B cell (primary cell): ENCODE data around the gene LSP1. TPM values are rescaled to one million over a fixed set of nuclear protein-coding genes. Genes with fewer than 3 reads are reported as not detected.

Experiments used
- ATAC-seq: fragments of 200-7000 bp; cut with Tn5 transposase; one replicate; pipeline ENCODE4 v1.10.0; 2021; ENCODE audit warnings: low read depth, mild to moderate bottlenecking, moderate number of reproducible peaks, moderate library complexity
- CTCF ChIA-PET: fragments of 350-600 bp; sonication (Branson Sonifier 250); formaldehyde crosslinking; loops from one replicate; lab custom pipeline; 2021; ENCODE audit warnings: antibody characterized with exemption, inconsistent platforms; lab: Charles Lee
- POLR2A ChIA-PET: fragments of 350-600 bp; sonication (Branson Sonifier 250); formaldehyde crosslinking; loops from one replicate; lab custom pipeline; 2021; ENCODE audit warnings: antibody characterized with exemption; lab: Charles Lee
- DNase-seq: peaks from one replicate; pipeline ENCODE4 v3.0.0; 2013
- H2AFZ ChIP-seq: 2 replicates; pipeline ENCODE4 v1.6.1; 2012; ENCODE audit warnings: mild to moderate bottlenecking, low read depth, low read length; ENCODE audit not compliant: insufficient read depth, poor library complexity, severe bottlenecking
- H3K27ac ChIP-seq, 2 donors: 1 replicate in 1 of 2; 2 replicates in 1 of 2; pipeline ENCODE4 v1.5.1; 2012 to 2013; ENCODE audit warnings: low read length in 2 of 2, mild to moderate bottlenecking in 2 of 2, moderate library complexity in 1 of 2
- H3K27me3 ChIP-seq, 4 experiments: fragments of 200-600 bp in 1 of 4; sonication (generic) in 1 of 4; replicated peaks in 1 of 4; 1 replicate in 2 of 4; 2 replicates in 2 of 4; pipeline versions ENCODE4 v1.6.1 to v1.7.0; 2013 to 2016; ENCODE audit warnings: low read length in 3 of 4, mild to moderate bottlenecking in 2 of 4, mixed read lengths in 1 of 4, moderate library complexity in 1 of 4; ENCODE audit not compliant: insufficient read depth in 4 of 4, control insufficient read depth in 3 of 4; ENCODE audit errors: control extremely low read depth in 1 of 4
- H3K36me3 ChIP-seq, 2 experiments: replicated peaks in 1 of 2; 1 replicate in 1 of 2; 2 replicates in 1 of 2; pipeline versions ENCODE4 v1.6.1 to v1.7.1; 2013; ENCODE audit warnings: low read length in 1 of 2; ENCODE audit not compliant: insufficient read depth in 2 of 2, control insufficient read depth in 1 of 2; ENCODE audit errors: control extremely low read depth in 1 of 2, extremely low read depth in 1 of 2
- H3K4me1 ChIP-seq, 2 donors: fragments of 200-600 bp in 1 of 2; sonication (generic) in 1 of 2; 1 replicate in 1 of 2; 2 replicates in 1 of 2; pipeline versions ENCODE4 v1.5.1 to v1.6.1; 2013 to 2017; ENCODE audit warnings: low read length in 2 of 2; ENCODE audit not compliant: control insufficient read depth in 2 of 2, insufficient read depth in 2 of 2
- H3K4me2 ChIP-seq: replicated peaks from 2 replicates; pipeline ENCODE3; 2012; ENCODE audit warnings: mild to moderate bottlenecking, low read depth, low read length; ENCODE audit not compliant: poor library complexity, severe bottlenecking
- H3K4me3 ChIP-seq, 5 experiments: fragments of 200-600 bp in 1 of 5; sonication (generic) in 1 of 5; 1 replicate in 3 of 5; 2 replicates in 2 of 5; pipeline versions ENCODE4 v1.5.1 to v1.7.0; 2011 to 2016; ENCODE audit warnings: low read length in 4 of 5, mild to moderate bottlenecking in 4 of 5, low read depth in 2 of 5, control low read depth in 1 of 5, moderate library complexity in 1 of 5; ENCODE audit not compliant: insufficient read depth in 1 of 5; ENCODE audit errors: control extremely low read depth in 1 of 5, extremely low read depth in 1 of 5
- H3K79me2 ChIP-seq: fragments of 200-600 bp; sonication (generic); one replicate; pipeline ENCODE4 v1.6.0; 2016; ENCODE audit warnings: low read length; ENCODE audit not compliant: control insufficient read depth, insufficient read depth
- H3K9ac ChIP-seq: fragments of 200-600 bp; sonication (generic); 2 replicates; pipeline ENCODE4 v1.6.1; 2017; ENCODE audit warnings: mild to moderate bottlenecking, low read length, moderate library complexity
- H3K9me3 ChIP-seq, 3 donors: one replicate each; pipeline versions ENCODE4 v1.6.1 to v1.7.1; 2013; ENCODE audit warnings: low read length in 2 of 3; ENCODE audit not compliant: control insufficient read depth in 2 of 3, insufficient read depth in 1 of 3; ENCODE audit errors: control extremely low read depth in 1 of 3
- H4K20me1 ChIP-seq: 2 replicates; pipeline ENCODE4 v1.6.0; 2012; ENCODE audit warnings: mild to moderate bottlenecking, low read length; ENCODE audit not compliant: insufficient read depth, control insufficient read depth, poor library complexity, severe bottlenecking
- H3K27ac Mint-ChIP-seq: one replicate; pipeline ENCODE4 v1.8.0; 2021; ENCODE audit warnings: mixed read lengths
- H3K27me3 Mint-ChIP-seq: one replicate; pipeline ENCODE4 v1.8.0; 2021; ENCODE audit warnings: mixed read lengths
- H3K4me1 Mint-ChIP-seq: one replicate; pipeline ENCODE4 v1.8.0; 2021; ENCODE audit warnings: mixed read lengths
- H3K4me3 Mint-ChIP-seq: one replicate; pipeline ENCODE4 v1.8.0; 2021; ENCODE audit warnings: mixed read lengths
- H3K9me3 Mint-ChIP-seq: one replicate; pipeline ENCODE4 v1.8.0; 2022; ENCODE audit warnings: mixed read lengths; ENCODE audit not compliant: insufficient read depth
- EZH2 ChIP-seq: IDR thresholded peaks from 2 replicates; pipeline ENCODE4 v1.6.1; 2012; ENCODE audit warnings: borderline replicate concordance, low read depth, mild to moderate bottlenecking, moderate library complexity, low read length; ENCODE audit not compliant: insufficient read depth, poor library complexity, severe bottlenecking
- WGBS: methylation state at CpG from one replicate; pipeline ENCODE4 v1.1.5; 2013; ENCODE audit warnings: missing lambda C conversion rate; ENCODE audit not compliant: insufficient coverage; 5-methylcytosine and 5-hydroxymethylcytosine counted together
- intact Hi-C: fragments of 100-400 bp; cut with micrococcal nuclease; formaldehyde crosslinking; loops from one replicate; pipeline ENCODE4 v1.10.0; 2022
- polyA plus RNA-seq: library from polyadenylated mRNA; depleted of rRNA; stranded (reverse); fragments of >200 nt; gene quantifications from 2 replicates; pipeline ENCODE4 v1.2.3, GENCODE V29; 2012
- total RNA-seq, 2 donors: library from RNA; stranded (reverse); fragments of 120-200 nt in 1 of 2; gene quantifications; 1 replicate in 1 of 2; 2 replicates in 1 of 2; pipeline versions ENCODE4 v1.2.3 to v1.2.4, GENCODE V29; 2013 to 2022
- TF ChIP-seq, protein P1 (sequence below): fragments of 200-600 bp; IDR thresholded peaks from one replicate; pipeline ENCODE4 v1.8.0; 2022; ENCODE audit warnings: antibody characterized with exemption, mild to moderate bottlenecking

LSP1 gene
- total and polyA plus RNA-seq, 2 donors (not counting 1 experiment from before 2014, with no cell fraction given), result 249 to 446 TPM

DNA sequence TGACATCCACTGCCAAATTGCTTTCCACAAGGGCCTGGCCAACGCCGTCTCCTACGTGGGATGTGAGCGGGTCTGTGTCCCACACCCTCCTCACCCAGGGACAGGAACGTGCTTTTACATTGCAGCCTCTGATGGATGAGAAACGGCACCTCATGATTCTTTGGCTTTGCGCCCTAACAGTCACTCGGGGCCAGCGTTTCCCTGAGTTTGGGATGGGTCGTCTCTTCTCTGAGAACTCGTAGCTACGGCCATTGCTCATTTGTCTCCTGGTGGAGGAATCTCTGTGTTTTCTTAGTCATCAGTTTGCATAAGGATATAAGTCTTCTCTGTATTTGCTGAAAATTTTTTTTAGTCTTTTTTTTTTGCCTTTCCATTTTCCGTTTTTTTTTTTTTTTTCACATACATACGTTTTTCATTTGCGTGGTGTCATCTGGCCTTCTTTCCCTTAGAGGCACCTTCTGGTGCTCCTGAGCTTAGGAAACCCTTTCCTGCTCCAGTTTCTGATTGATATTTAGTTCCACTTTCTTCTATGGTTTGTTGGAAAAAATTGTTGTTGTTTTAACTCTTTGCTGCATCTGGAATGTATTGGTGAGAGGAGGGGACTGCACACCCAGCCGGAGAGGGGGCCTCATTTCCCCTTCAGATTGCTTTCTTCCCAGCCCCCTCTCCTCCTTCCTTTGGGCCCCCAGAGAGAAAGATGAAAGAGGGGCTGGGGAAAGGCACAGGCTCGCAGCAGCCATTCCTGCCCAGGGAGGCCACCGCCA, 78.6 kb downstream of the LSP1 start:
- Mint-ChIP-seq H3K4me3 (no peak overlapping the region), H3K27ac (no peak overlapping the region), H3K9me3 (no peaks in the 10 kb centered on the region), H3K4me1 (no peaks in the 10 kb centered on the region), H3K27me3 (peaks cover 27% of the 10 kb centered on the region)
- intact Hi-C loops, result no loop called here
- no peak overlapping the region for H2AFZ ChIP-seq
- ChIA-PET POLR2A (interaction anchor here (0.7 kb wide), 1 partner anchor 84 kb away, joined by 13 read pairs; no protein-coding TSS in a partner anchor), CTCF (interaction anchor here (1.4 kb wide), 1 partner anchor 105 kb away, joined by 3 read pairs; no protein-coding TSS in a partner anchor)
- H3K4me2 ChIP-seq, result no peak overlapping the region
- no peaks in the 10 kb centered on the region for H3K9me3 ChIP-seq
- ATAC-seq, result no peak
- H3K4me3 ChIP-seq, result no peak overlapping the region
- DNase-seq, result no peak
- H3K79me2 ChIP-seq, result no peaks in the 10 kb centered on the region
- no peaks in the 10 kb centered on the region for H3K4me1 ChIP-seq
- H4K20me1 ChIP-seq, result no peaks in the 10 kb centered on the region
- H3K9ac ChIP-seq, result no peak overlapping the region
- H3K27me3 ChIP-seq, result peaks cover 0 to 21% (median 2%) of the 10 kb centered on the region in 4 experiments
- no peak for TF ChIP-seq EZH2
- TF ChIP-seq, protein P1, sequence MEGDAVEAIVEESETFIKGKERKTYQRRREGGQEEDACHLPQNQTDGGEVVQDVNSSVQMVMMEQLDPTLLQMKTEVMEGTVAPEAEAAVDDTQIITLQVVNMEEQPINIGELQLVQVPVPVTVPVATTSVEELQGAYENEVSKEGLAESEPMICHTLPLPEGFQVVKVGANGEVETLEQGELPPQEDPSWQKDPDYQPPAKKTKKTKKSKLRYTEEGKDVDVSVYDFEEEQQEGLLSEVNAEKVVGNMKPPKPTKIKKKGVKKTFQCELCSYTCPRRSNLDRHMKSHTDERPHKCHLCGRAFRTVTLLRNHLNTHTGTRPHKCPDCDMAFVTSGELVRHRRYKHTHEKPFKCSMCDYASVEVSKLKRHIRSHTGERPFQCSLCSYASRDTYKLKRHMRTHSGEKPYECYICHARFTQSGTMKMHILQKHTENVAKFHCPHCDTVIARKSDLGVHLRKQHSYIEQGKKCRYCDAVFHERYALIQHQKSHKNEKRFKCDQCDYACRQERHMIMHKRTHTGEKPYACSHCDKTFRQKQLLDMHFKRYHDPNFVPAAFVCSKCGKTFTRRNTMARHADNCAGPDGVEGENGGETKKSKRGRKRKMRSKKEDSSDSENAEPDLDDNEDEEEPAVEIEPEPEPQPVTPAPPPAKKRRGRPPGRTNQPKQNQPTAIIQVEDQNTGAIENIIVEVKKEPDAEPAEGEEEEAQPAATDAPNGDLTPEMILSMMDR, result no peak
- no peaks in the 10 kb centered on the region for H3K36me3 ChIP-seq
- H3K27ac ChIP-seq, result no peak overlapping the region
- WGBS, result 44% methylated on average over 7 of the region's 18 CpGs

GRCh38 chr11:1932105-1932480, 79.2 kb downstream of the LSP1 start:
- no peaks in the 10 kb centered on the region for H4K20me1 ChIP-seq
- Mint-ChIP-seq H3K27ac (no peak overlapping the region), H3K4me1 (no peaks in the 10 kb centered on the region), H3K4me3 (no peak overlapping the region), H3K9me3 (no peaks in the 10 kb centered on the region), H3K27me3 (peaks cover 25% of the 10 kb centered on the region)
- no peaks in the 10 kb centered on the region for H3K4me1 ChIP-seq
- H2AFZ ChIP-seq, result no peak overlapping the region
- WGBS, result 44% methylated on average over 9 of the region's 11 CpGs
- H3K36me3 ChIP-seq, result no peaks in the 10 kb centered on the region
- no peak for TF ChIP-seq EZH2
- TF ChIP-seq, protein P1, result no peak
- no peak overlapping the region for H3K9ac ChIP-seq
- H3K27me3 ChIP-seq, result peaks cover 0 to 17% (median 2%) of the 10 kb centered on the region in 4 experiments
- ChIA-PET CTCF (interaction anchor here (1.4 kb wide), 1 partner anchor 104 kb away, joined by 3 read pairs; no protein-coding TSS in a partner anchor), POLR2A (interaction anchor here (0.7 kb wide), 1 partner anchor 85 kb away, joined by 13 read pairs; no protein-coding TSS in a partner anchor)
- H3K4me2 ChIP-seq, result no peak overlapping the region
- no peak for ATAC-seq
- no peak for DNase-seq
- H3K79me2 ChIP-seq, result no peaks in the 10 kb centered on the region
- H3K27ac ChIP-seq, result no peak overlapping the region
- H3K9me3 ChIP-seq, result no peaks in the 10 kb centered on the region
- intact Hi-C loops, result no loop called here
- no peak overlapping the region for H3K4me3 ChIP-seq
